Measurements from ENCODE around the gene PRR13. TPM values are rescaled to one million over a fixed set of nuclear protein-coding genes. Genes with fewer than 3 reads are reported as not detected.

Gene PRR13
- total and polyA plus RNA-seq, 2 of the 8 experiments (the other 6 are each of a cell fraction or from before 2014, with no cell fraction given), result 82.9 to 185 TPM

DNA sequence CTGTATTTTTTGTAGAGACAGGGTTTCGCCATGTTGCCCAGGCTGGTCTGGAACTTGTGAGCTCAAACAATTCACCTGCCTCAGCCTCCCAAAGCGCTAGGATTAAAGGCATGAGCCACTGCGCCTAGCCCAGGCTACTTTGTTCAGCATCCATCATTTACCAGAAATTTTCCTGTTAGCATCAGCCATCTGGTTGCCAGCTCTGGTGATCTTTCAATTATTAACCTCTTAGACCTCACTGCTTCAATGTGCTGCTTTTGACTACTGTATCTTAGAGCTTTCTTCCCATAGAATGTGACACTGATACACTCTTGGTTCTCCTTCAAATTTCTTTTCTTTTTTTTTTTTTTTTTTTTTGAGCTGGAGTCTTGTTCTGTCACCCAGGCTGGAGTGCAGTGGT, 23.3 kb upstream of the PRR13 start:
- Histone ChIP-seq H2BK12ac (ENCODE audit: low read depth, low read length) (no peak overlapping the region), H3K27ac (ENCODE audit: low read depth, low read length) (no peak overlapping the region), H3K4ac (replicated peaks; ENCODE audit: insufficient read length, low read depth, low read length) (no peak overlapping the region), H4K91ac (replicated peaks; ENCODE audit: insufficient read length, low read length) (no peak overlapping the region), H3K23me2 (ENCODE audit: low read depth, low read length) (no peaks in the 10 kb centered on the region), H3K4me1 (replicated peaks in 1 of 4; ENCODE audit: control insufficient read depth in 3 of 4, insufficient read depth in 4 of 4, low read length in 3 of 4) (peaks cover 0 to 5% (median 1%) of the 10 kb centered on the region in 4 experiments; a peak in 4 of 7 replicates), H2BK5ac (ENCODE audit: low read depth, low read length) (no peak overlapping the region), H3K9me3 (ENCODE audit: insufficient read depth in 2 of 2, low read depth in 1 of 2, low read length in 1 of 2) (no peaks in the 10 kb centered on the region), H3K79me2 (ENCODE audit: control insufficient read depth in 1 of 2, insufficient read depth in 2 of 2, low read length in 2 of 2) (no peaks in the 10 kb centered on the region), H3K79me1 (ENCODE audit: low read depth, low read length) (no peaks in the 10 kb centered on the region), H3K56ac (replicated peaks; ENCODE audit: insufficient read length, low read depth, low read length) (no peak overlapping the region), H2AK5ac (ENCODE audit: low read depth, low read length) (no peak overlapping the region), H4K8ac (ENCODE audit: extremely low read depth, insufficient read depth, low read length) (no peak overlapping the region), H3K23ac (ENCODE audit: insufficient read length) (no peak overlapping the region), H2BK120ac (replicated peaks; ENCODE audit: low read depth, low read length) (no peak overlapping the region), H3K9ac (replicated peaks in 1 of 4; ENCODE audit: extremely low read depth in 1 of 4, low read depth in 3 of 4, low read length in 3 of 4) (no peak overlapping the region), H3K4me3 (ENCODE audit: extremely low read depth in 1 of 4, insufficient read depth in 2 of 4, low read depth in 3 of 4, low read length in 4 of 4) (no peak overlapping the region), H3K4me2 (ENCODE audit: insufficient read depth in 1 of 2, low read depth in 2 of 2, low read length in 2 of 2) (no peak overlapping the region), H4K20me1 (replicated peaks in 1 of 2; ENCODE audit: control insufficient read depth in 1 of 2, insufficient read depth in 2 of 2, low read length in 2 of 2) (peaks cover 0 to 2% of the 10 kb centered on the region in 2 experiments), H2BK15ac (ENCODE audit: low read length) (no peak overlapping the region), H3K36me3 (ENCODE audit: control insufficient read depth in 2 of 4, insufficient read depth in 4 of 4, low read length in 3 of 4) (peaks cover 0 to 10% (median 0%) of the 10 kb centered on the region in 4 experiments; a peak in 1 of 8 replicates), H2BK20ac (ENCODE audit: low read length) (no peak overlapping the region), H3K27me3 (replicated peaks in 1 of 4; ENCODE audit: control insufficient read depth in 3 of 4, extremely low read depth in 1 of 4, insufficient read depth in 3 of 4, low read length in 3 of 4) (no peaks in the 10 kb centered on the region), H4K5ac (ENCODE audit: insufficient read length, low read depth, low read length) (no peak overlapping the region), H2AFZ (ENCODE audit: low read length) (no peak overlapping the region), H3K18ac (ENCODE audit: extremely low read depth, low read length) (no peak overlapping the region), H3K14ac (ENCODE audit: insufficient read length) (no peak overlapping the region)
- 96% methylated on average over 3 of the region's 3 CpGs; no CpG with 5 or more reads in 1 of the 2 experiments for WGBS, 2 experiments (ENCODE audit: extremely low coverage in 1 of 2, insufficient coverage in 1 of 2, insufficient read length in 1 of 2, insufficient replicate concordance in 2 of 2, low coverage in 1 of 2, low lambda C conversion rate in 2 of 2, missing lambda C conversion rate in 1 of 2)
- DNase-seq (ENCODE audit: low read depth in 1 of 2, low spot score in 2 of 2) (no peak), FAIRE-seq (no peak)
- ChIA-PET CTCF (ENCODE audit: partially characterized antibody) (interaction anchor here (1.2 to 2.8 kb wide), 3 partner anchors 40 to 94 kb away, joined by 4 to 24 read pairs (median 6); no protein-coding TSS in a partner anchor), POLR2A (ENCODE audit: partially characterized antibody) (interaction anchor here (1.0 to 2.0 kb wide), 3 partner anchors 14 to 93 kb away, joined by 3 to 5 read pairs (median 5); no protein-coding TSS in a partner anchor)
- no peak for TF ChIP-seq SIX5 (IDR thresholded peaks at IDR 0.05; ENCODE audit: low read depth, low read length)
- no peak for TF ChIP-seq ASH2L (IDR thresholded peaks at IDR 0.05; ENCODE audit: low read length)
- no peak for TF ChIP-seq TBP (IDR thresholded peaks at IDR 0.05; ENCODE audit: low read depth, low read length)
- no peak for TF ChIP-seq SP2 (IDR thresholded peaks at IDR 0.05; ENCODE audit: low read length)
- TF ChIP-seq, protein P1, sequence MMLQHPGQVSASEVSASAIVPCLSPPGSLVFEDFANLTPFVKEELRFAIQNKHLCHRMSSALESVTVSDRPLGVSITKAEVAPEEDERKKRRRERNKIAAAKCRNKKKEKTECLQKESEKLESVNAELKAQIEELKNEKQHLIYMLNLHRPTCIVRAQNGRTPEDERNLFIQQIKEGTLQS (IDR thresholded peaks at IDR 0.05; ENCODE audit: insufficient read depth, low read depth, low read length), result no peak
- TF ChIP-seq EGR1 (IDR thresholded peaks at IDR 0.05; ENCODE audit: borderline replicate concordance, low read depth, low read length), result no peak
- TF ChIP-seq EZH2 (IDR thresholded peaks at IDR 0.05; ENCODE audit: low read depth, low read length, severe bottlenecking), result no peak
- TF ChIP-seq YY1 (IDR thresholded peaks at IDR 0.05; ENCODE audit: low read depth, low read length), result no peak
- TF ChIP-seq SP1 (IDR thresholded peaks at IDR 0.05; ENCODE audit: low read depth, low read length), result no peak
- TF ChIP-seq CBX5 (IDR thresholded peaks at IDR 0.05; ENCODE audit: low read depth, low read length), result no peak
- no peak for TF ChIP-seq TCF12 (IDR thresholded peaks at IDR 0.05; ENCODE audit: low read depth, low read length)
- no peak for TF ChIP-seq JUN (IDR thresholded peaks at IDR 0.05; ENCODE audit: low read depth, low read length)
- TF ChIP-seq HDAC2 (IDR thresholded peaks at IDR 0.05; ENCODE audit: borderline replicate concordance in 1 of 2, low read depth in 2 of 2, low read length in 2 of 2), result no peak
